Central memory CD8-positive, alpha-beta T cell (primary cell): ENCODE results near the gene MYD88.

Source experiments
- ATAC-seq: fragments of 150-1000 bp; cut with Tn5 transposase; replicated peaks from 2 replicates; pipeline ENCODE4 v1.10.0; 2022; ENCODE audit warnings: mild to moderate bottlenecking, moderate FRiP score, moderate number of reproducible peaks; ENCODE audit not compliant: poor library complexity, severe bottlenecking; ENCODE audit errors: extremely low read depth
- DNase-seq, 2 donors: peaks; one replicate each; pipeline ENCODE4 v3.0.0; 2021; ENCODE audit warnings: low spot score in 2 of 2
- H3K27ac Mint-ChIP-seq: one replicate; pipeline ENCODE4 v1.8.0; 2022; ENCODE audit warnings: low read depth, mild to moderate bottlenecking, moderate library complexity, mixed read lengths
- H3K27me3 Mint-ChIP-seq: one replicate; pipeline ENCODE4 v1.8.0; 2022; ENCODE audit warnings: mixed read lengths
- H3K36me3 Mint-ChIP-seq: one replicate; pipeline ENCODE4 v1.8.0; 2022; ENCODE audit warnings: mild to moderate bottlenecking, moderate library complexity, mixed read lengths; ENCODE audit not compliant: insufficient read depth
- H3K4me1 Mint-ChIP-seq: one replicate; pipeline ENCODE4 v1.8.0; 2022; ENCODE audit warnings: mixed read lengths
- H3K4me3 Mint-ChIP-seq: one replicate; pipeline ENCODE4 v1.8.0; 2022; ENCODE audit warnings: mild to moderate bottlenecking, moderate library complexity, mixed read lengths
- H3K9me3 Mint-ChIP-seq: one replicate; pipeline ENCODE4 v1.8.0; 2022; ENCODE audit warnings: mixed read lengths

The MYD88 gene

DNA sequence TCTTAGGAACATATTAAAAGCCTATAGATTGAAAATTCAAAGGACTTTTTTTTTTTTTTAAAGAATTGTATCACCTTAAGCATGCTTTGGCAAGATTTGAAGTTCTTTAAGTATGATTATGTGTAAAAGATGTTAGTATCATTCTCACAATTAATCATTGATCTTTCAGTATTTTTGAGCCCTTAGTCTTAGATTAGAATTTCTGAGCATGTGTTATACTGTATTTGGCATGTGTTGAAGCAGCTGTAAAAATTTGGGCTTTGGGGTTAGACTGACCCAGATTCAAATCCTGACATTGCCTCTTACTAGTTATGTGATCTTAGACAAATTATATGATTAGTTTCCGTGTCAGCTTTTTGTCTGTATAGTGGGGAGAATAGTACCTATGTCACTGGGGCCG, 33.2 kb downstream of the MYD88 start:
- Mint-ChIP-seq H3K27ac (peak overlapping the region; percentile 18), H3K9me3 (no peaks in the 10 kb centered on the region), H3K27me3 (no peaks in the 10 kb centered on the region), H3K36me3 (peaks cover 5% of the 10 kb centered on the region), H3K4me3 (no peak overlapping the region), H3K4me1 (peaks cover 60% of the 10 kb centered on the region)
- DNase-seq (no peak), ATAC-seq (no peak)

DNA sequence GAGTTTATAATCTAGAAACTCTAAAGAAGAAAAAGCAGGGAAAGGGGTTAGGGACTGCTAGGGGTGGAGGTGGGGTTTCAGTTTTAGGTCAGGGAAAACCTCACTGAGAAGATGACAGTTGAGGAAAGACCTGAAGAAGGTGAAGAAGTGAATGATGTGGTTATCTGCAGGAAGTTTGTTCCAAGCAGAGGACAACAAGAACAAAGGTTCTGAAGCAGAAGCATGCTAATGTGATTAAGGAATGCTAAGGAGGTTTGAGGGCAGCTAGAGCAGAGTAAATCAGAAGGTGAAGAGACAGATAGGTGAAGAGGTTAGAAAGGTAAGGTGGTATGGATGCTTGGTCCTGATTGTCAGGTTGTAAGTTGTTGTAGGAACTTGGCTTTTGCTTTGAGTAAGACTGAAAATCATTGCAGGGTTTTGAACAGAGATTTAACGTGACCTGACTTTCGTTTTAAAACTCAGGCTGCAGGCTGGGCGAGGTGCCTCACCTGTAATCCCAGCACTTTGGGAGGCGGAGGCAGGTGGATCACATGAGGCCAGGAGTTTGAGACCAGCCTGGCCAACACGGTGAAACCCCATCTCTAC, 35.5 kb downstream of the MYD88 start:
- peaks cover 50% of the 10 kb centered on the region for H3K4me1 Mint-ChIP-seq
- no peak for DNase-seq
- H3K27ac Mint-ChIP-seq, result peak overlapping the region; percentile 9
- peak; percentile 33 for ATAC-seq
- H3K36me3 Mint-ChIP-seq, result peaks cover 2% of the 10 kb centered on the region
- H3K27me3 Mint-ChIP-seq, result no peaks in the 10 kb centered on the region
- H3K9me3 Mint-ChIP-seq, result no peaks in the 10 kb centered on the region
- peak overlapping the region; percentile 59 for H3K4me3 Mint-ChIP-seq

DNA sequence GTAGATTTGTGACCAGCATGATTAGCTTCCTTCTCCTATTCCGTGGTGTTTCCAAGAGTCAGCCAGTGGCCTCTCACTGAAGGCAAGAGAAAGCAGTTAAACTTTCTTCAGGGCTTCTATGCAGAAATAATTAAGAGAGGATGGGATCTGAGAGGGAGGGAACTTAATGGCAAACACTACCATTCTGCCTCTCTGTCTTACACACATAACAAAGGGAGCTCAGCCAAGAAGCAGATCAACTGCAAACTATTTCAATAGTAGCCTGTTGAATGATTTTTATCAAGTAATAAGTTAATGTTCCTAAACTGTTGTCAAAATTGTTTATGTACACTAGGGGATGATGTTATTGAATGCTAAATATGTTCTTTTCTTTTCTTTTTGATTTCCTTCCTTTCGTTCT, 38.7 kb downstream of the MYD88 start:
- no peak for DNase-seq
- H3K9me3 Mint-ChIP-seq, result no peaks in the 10 kb centered on the region
- no peak for ATAC-seq
- H3K4me3 Mint-ChIP-seq, result no peak overlapping the region
- H3K27ac Mint-ChIP-seq, result peak overlapping the region; percentile 60
- H3K4me1 Mint-ChIP-seq, result peaks cover 57% of the 10 kb centered on the region
- no peaks in the 10 kb centered on the region for H3K27me3 Mint-ChIP-seq
- peaks cover 11% of the 10 kb centered on the region for H3K36me3 Mint-ChIP-seq

DNA sequence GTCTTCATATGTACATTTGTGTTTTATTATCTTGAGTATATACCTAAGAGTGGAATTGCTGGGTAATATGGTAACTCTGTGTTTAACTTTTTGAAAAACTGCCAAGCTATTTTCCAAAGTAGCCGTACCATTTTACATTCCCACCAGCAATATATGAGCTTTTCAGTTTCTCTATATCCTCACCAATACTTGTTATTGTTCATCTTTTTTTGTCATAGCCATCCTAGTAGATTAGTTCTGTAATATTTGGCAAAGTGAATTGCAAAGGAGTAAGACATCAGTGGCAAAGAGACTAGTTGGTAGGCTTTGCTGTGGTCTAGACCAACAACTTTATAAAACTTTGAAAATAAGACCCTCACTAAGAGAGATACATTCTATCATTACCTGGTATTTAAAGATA, 48.3 kb downstream of the MYD88 start:
- ATAC-seq (no peak), DNase-seq (no peak)
- Mint-ChIP-seq H3K27me3 (no peaks in the 10 kb centered on the region), H3K4me1 (peaks cover 12% of the 10 kb centered on the region), H3K9me3 (no peaks in the 10 kb centered on the region), H3K36me3 (peaks cover 17% of the 10 kb centered on the region), H3K4me3 (no peak overlapping the region), H3K27ac (no peak overlapping the region)

DNA sequence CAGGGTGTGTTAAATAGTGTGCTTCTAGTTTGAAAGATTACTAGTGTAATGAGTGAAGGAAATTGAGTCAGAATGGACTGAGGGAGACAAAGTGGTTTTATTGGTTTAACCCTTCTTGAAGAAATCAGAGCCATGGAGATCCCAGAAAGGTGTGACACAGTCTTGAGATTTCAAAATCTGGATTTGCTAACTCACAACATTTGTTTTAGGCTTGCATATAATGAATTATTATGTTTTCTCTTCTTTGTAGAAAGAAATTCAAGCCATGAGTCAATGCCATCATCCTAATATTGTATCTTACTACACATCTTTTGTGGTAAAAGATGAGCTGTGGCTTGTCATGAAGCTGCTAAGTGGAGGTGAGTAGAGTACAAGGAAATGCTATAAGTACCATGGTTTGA, 52.0 kb downstream of the MYD88 start:
- Mint-ChIP-seq H3K4me1 (peaks cover 8% of the 10 kb centered on the region), H3K27me3 (no peaks in the 10 kb centered on the region), H3K27ac (no peak overlapping the region), H3K36me3 (peaks cover 21% of the 10 kb centered on the region), H3K4me3 (no peak overlapping the region), H3K9me3 (no peaks in the 10 kb centered on the region)
- no peak for ATAC-seq
- DNase-seq, result no peak
